Measurements from ENCODE around the gene CTLA4.

CTLA4 gene

GRCh38 chr2:203892207-203892606 lies 24.6 kb downstream of the CTLA4 start:
- ChIA-PET POLR2A (no interaction called here), CTCF (no interaction called here)
- no peak for TF ChIP-seq HDGF (IDR thresholded peaks at IDR 0.05; ENCODE audit: borderline replicate concordance)
- TF ChIP-seq LEF1 (IDR thresholded peaks at IDR 0.05; ENCODE audit: borderline replicate concordance) = no peak
- no peak for TF ChIP-seq SUZ12 (IDR thresholded peaks at IDR 0.05)
- no peak for TF ChIP-seq FOXM1 (IDR thresholded peaks at IDR 0.05; ENCODE audit: borderline replicate concordance)
- no peak for TF ChIP-seq ARNT (IDR thresholded peaks at IDR 0.05)
- TF ChIP-seq NFRKB (IDR thresholded peaks at IDR 0.05) = no peak
- TF ChIP-seq ZNF384 (IDR thresholded peaks at IDR 0.05) = no peak
- TF ChIP-seq FOXA1 (IDR thresholded peaks at IDR 0.05) = no peak
- no peak for TF ChIP-seq BHLHE40 (IDR thresholded peaks at IDR 0.05; ENCODE audit: borderline replicate concordance)
- TF ChIP-seq CTBP1 (IDR thresholded peaks at IDR 0.05; ENCODE audit: borderline replicate concordance) = no peak
- no peak for TF ChIP-seq ELF4 (IDR thresholded peaks at IDR 0.05)
- TF ChIP-seq TARDBP (IDR thresholded peaks at IDR 0.05) = no peak
- no peak for TF ChIP-seq PKNOX1 (IDR thresholded peaks at IDR 0.05)
- no peak for TF ChIP-seq FOXK2 (IDR thresholded peaks at IDR 0.05)
- TF ChIP-seq L3MBTL2 (conservative IDR thresholded peaks at IDR 0.05) = no peak
- TF ChIP-seq SP1 (IDR thresholded peaks at IDR 0.05) = no peak
- DNase-seq (ENCODE audit: extremely low spot score) = no peak

GRCh38 chr2:203893401-203893800 lies 25.8 kb downstream of the CTLA4 start:
- ChIA-PET POLR2A (no interaction called here), CTCF (no interaction called here)
- DNase-seq (ENCODE audit: extremely low spot score) = no peak
- TF ChIP-seq SUZ12 (IDR thresholded peaks at IDR 0.05) = no peak
- TF ChIP-seq FOXK2 (IDR thresholded peaks at IDR 0.05) = no peak
- no peak for TF ChIP-seq BHLHE40 (IDR thresholded peaks at IDR 0.05; ENCODE audit: borderline replicate concordance)
- no peak for TF ChIP-seq NFRKB (IDR thresholded peaks at IDR 0.05)
- TF ChIP-seq CTBP1 (IDR thresholded peaks at IDR 0.05; ENCODE audit: borderline replicate concordance) = no peak
- TF ChIP-seq ZNF384 (IDR thresholded peaks at IDR 0.05) = no peak
- TF ChIP-seq FOXM1 (IDR thresholded peaks at IDR 0.05; ENCODE audit: borderline replicate concordance) = no peak
- TF ChIP-seq HDGF (IDR thresholded peaks at IDR 0.05; ENCODE audit: borderline replicate concordance) = no peak
- TF ChIP-seq FOXA1 (IDR thresholded peaks at IDR 0.05) = no peak
- no peak for TF ChIP-seq SP1 (IDR thresholded peaks at IDR 0.05)
- TF ChIP-seq ARNT (IDR thresholded peaks at IDR 0.05) = no peak
- TF ChIP-seq TARDBP (IDR thresholded peaks at IDR 0.05) = no peak
- no peak for TF ChIP-seq ELF4 (IDR thresholded peaks at IDR 0.05)

GRCh38 chr2:203893840-203894239 lies 26.3 kb downstream of the CTLA4 start:
- DNase-seq (ENCODE audit: extremely low spot score) = no peak
- ChIA-PET CTCF (no interaction called here), POLR2A (no interaction called here)
- TF ChIP-seq FOXM1 (IDR thresholded peaks at IDR 0.05; ENCODE audit: borderline replicate concordance) = no peak
- TF ChIP-seq L3MBTL2 (conservative IDR thresholded peaks at IDR 0.05) = no peak
- TF ChIP-seq TARDBP (IDR thresholded peaks at IDR 0.05) = no peak
- no peak for TF ChIP-seq FOXK2 (IDR thresholded peaks at IDR 0.05)
- no peak for TF ChIP-seq LEF1 (IDR thresholded peaks at IDR 0.05; ENCODE audit: borderline replicate concordance)
- TF ChIP-seq CTBP1 (IDR thresholded peaks at IDR 0.05; ENCODE audit: borderline replicate concordance) = no peak
- no peak for TF ChIP-seq ZNF384 (IDR thresholded peaks at IDR 0.05)
- TF ChIP-seq BHLHE40 (IDR thresholded peaks at IDR 0.05; ENCODE audit: borderline replicate concordance) = no peak
- TF ChIP-seq SP1 (IDR thresholded peaks at IDR 0.05) = no peak
- TF ChIP-seq PKNOX1 (IDR thresholded peaks at IDR 0.05) = no peak
- no peak for TF ChIP-seq ELF4 (IDR thresholded peaks at IDR 0.05)
- TF ChIP-seq FOXA1 (IDR thresholded peaks at IDR 0.05) = no peak
- TF ChIP-seq HDGF (IDR thresholded peaks at IDR 0.05; ENCODE audit: borderline replicate concordance) = no peak
- TF ChIP-seq NFRKB (IDR thresholded peaks at IDR 0.05) = no peak
- no peak for TF ChIP-seq ARNT (IDR thresholded peaks at IDR 0.05)

DNA sequence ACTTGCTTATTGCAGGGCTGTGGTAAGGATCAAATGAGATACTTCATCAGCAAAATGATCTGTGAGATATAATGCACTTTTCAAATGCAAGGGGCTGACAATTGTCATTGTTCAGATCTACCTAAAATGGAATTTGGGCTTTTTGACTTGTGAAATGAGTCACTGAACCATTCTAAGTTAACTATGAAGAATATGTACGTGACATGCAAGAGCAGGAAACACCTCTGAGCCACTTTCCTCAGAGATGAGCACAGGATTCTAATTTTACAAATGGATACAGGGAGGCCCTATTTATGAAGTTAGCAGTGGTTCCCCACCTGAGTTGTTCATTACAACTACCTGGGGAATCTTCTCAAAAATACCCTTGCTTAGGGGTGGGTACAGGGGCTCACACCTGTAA lies 26.7 kb downstream of the CTLA4 start:
- TF ChIP-seq SP1 (IDR thresholded peaks at IDR 0.05) (no peak), NFRKB (IDR thresholded peaks at IDR 0.05) (no peak), ZNF384 (IDR thresholded peaks at IDR 0.05) (no peak), FOXK2 (IDR thresholded peaks at IDR 0.05) (no peak), SUZ12 (IDR thresholded peaks at IDR 0.05) (no peak), LEF1 (IDR thresholded peaks at IDR 0.05; ENCODE audit: borderline replicate concordance) (no peak), L3MBTL2 (conservative IDR thresholded peaks at IDR 0.05) (no peak), ELF4 (IDR thresholded peaks at IDR 0.05) (no peak), BHLHE40 (IDR thresholded peaks at IDR 0.05; ENCODE audit: borderline replicate concordance) (no peak), PKNOX1 (IDR thresholded peaks at IDR 0.05) (no peak)
- DNase-seq (ENCODE audit: extremely low spot score) = no peak
- POLR2A ChIA-PET = no interaction called here
- CTCF ChIA-PET = no interaction called here

GRCh38 chr2:203897544-203897943 lies 30.0 kb downstream of the CTLA4 start:
- DNase-seq (ENCODE audit: extremely low spot score) = no peak
- POLR2A ChIA-PET = no interaction called here
- TF ChIP-seq ZNF384 (IDR thresholded peaks at IDR 0.05) (no peak), PKNOX1 (IDR thresholded peaks at IDR 0.05) (no peak), L3MBTL2 (conservative IDR thresholded peaks at IDR 0.05) (no peak), TARDBP (IDR thresholded peaks at IDR 0.05) (no peak), FOXM1 (IDR thresholded peaks at IDR 0.05; ENCODE audit: borderline replicate concordance) (no peak), CTBP1 (IDR thresholded peaks at IDR 0.05; ENCODE audit: borderline replicate concordance) (no peak), ELF4 (IDR thresholded peaks at IDR 0.05) (no peak), HDGF (IDR thresholded peaks at IDR 0.05; ENCODE audit: borderline replicate concordance) (no peak), ARNT (IDR thresholded peaks at IDR 0.05) (no peak), SP1 (IDR thresholded peaks at IDR 0.05) (no peak), FOXA1 (IDR thresholded peaks at IDR 0.05) (no peak), SUZ12 (IDR thresholded peaks at IDR 0.05) (no peak), LEF1 (IDR thresholded peaks at IDR 0.05; ENCODE audit: borderline replicate concordance) (no peak), BHLHE40 (IDR thresholded peaks at IDR 0.05; ENCODE audit: borderline replicate concordance) (no peak), FOXK2 (IDR thresholded peaks at IDR 0.05) (no peak), NFRKB (IDR thresholded peaks at IDR 0.05) (no peak)
- CTCF ChIA-PET = no interaction called here

Measured in HEK293T (cell line).